Nephron (organoid): ENCODE data around the gene DTNB.

Source experiments
- H3K27ac Mint-ChIP-seq, 3 experiments: 2 replicates each; pipeline ENCODE4 v1.8.0; 2020; ENCODE audit warnings: mixed read lengths in 3 of 3, mild to moderate bottlenecking in 2 of 3, moderate library complexity in 1 of 3
- H3K27me3 Mint-ChIP-seq: 2 replicates; pipeline ENCODE4 v1.8.0; 2021; ENCODE audit warnings: low read depth, mild to moderate bottlenecking, moderate library complexity, mixed read lengths
- H3K36me3 Mint-ChIP-seq: 2 replicates; pipeline ENCODE4 v1.8.0; 2020; ENCODE audit warnings: low read depth, mixed read lengths
- H3K4me1 Mint-ChIP-seq: 2 replicates; pipeline ENCODE4 v1.8.0; 2020; ENCODE audit warnings: mixed read lengths
- H3K4me3 Mint-ChIP-seq, 3 experiments: 2 replicates each; pipeline ENCODE4 v1.8.0; 2020; ENCODE audit warnings: mild to moderate bottlenecking in 3 of 3, mixed read lengths in 3 of 3, moderate library complexity in 2 of 3
- H3K9me3 Mint-ChIP-seq: 2 replicates; pipeline ENCODE4 v1.8.0; 2020; ENCODE audit warnings: mixed read lengths
- CTCF ChIP-seq, 3 experiments: fragments of 200-600 bp; sonication (generic); IDR thresholded peaks; one replicate each; pipeline ENCODE4 v1.5.0; 2021; ENCODE audit warnings: antibody characterized with exemption in 3 of 3; ENCODE audit not compliant: unreplicated experiment in 3 of 3

Gene DTNB

GRCh38 chr2:25421820-25422411, 251.5 kb downstream of the DTNB start:
- H3K27ac Mint-ChIP-seq, result no peak overlapping the region
- no peaks in the 10 kb centered on the region for H3K9me3 Mint-ChIP-seq
- no peak overlapping the region for H3K4me3 Mint-ChIP-seq
- TF ChIP-seq CTCF (IDR thresholded peaks at IDR 0.05; ENCODE audit: unreplicated experiment in 3 of 3), result no peak
- H3K4me1 Mint-ChIP-seq, result no peaks in the 10 kb centered on the region
- H3K36me3 Mint-ChIP-seq, result peaks cover 23% of the 10 kb centered on the region
- H3K27me3 Mint-ChIP-seq, result no peaks in the 10 kb centered on the region

- Mint-ChIP-seq H3K4me1 (no peaks in the 10 kb centered on the region), H3K27ac (no peak overlapping the region), H3K9me3 (no peaks in the 10 kb centered on the region), H3K27me3 (no peaks in the 10 kb centered on the region), H3K4me3 (no peak overlapping the region), H3K36me3 (peaks cover 26% of the 10 kb centered on the region)
- TF ChIP-seq CTCF (IDR thresholded peaks at IDR 0.05; ENCODE audit: unreplicated experiment in 3 of 3), result no peak
These were observed 252.1 kb downstream of the DTNB start for GRCh38 chr2:25421289-25421688.

GRCh38 chr2:25420820-25421237, 252.5 kb downstream of the DTNB start:
- no peak for TF ChIP-seq CTCF (IDR thresholded peaks at IDR 0.05; ENCODE audit: unreplicated experiment in 3 of 3)
- H3K4me1 Mint-ChIP-seq, result no peaks in the 10 kb centered on the region
- H3K4me3 Mint-ChIP-seq, result no peak overlapping the region
- H3K36me3 Mint-ChIP-seq, result peaks cover 24% of the 10 kb centered on the region
- H3K9me3 Mint-ChIP-seq, result no peaks in the 10 kb centered on the region
- H3K27ac Mint-ChIP-seq, result no peak overlapping the region
- no peaks in the 10 kb centered on the region for H3K27me3 Mint-ChIP-seq

GRCh38 chr2:25419678-25420242, 253.6 kb downstream of the DTNB start:
- no peaks in the 10 kb centered on the region for H3K4me1 Mint-ChIP-seq
- peaks cover 24% of the 10 kb centered on the region for H3K36me3 Mint-ChIP-seq
- H3K4me3 Mint-ChIP-seq, result no peak overlapping the region
- H3K27ac Mint-ChIP-seq, result no peak overlapping the region
- H3K27me3 Mint-ChIP-seq, result no peaks in the 10 kb centered on the region
- TF ChIP-seq CTCF (IDR thresholded peaks at IDR 0.05; ENCODE audit: unreplicated experiment in 3 of 3), result no peak
- no peaks in the 10 kb centered on the region for H3K9me3 Mint-ChIP-seq

- H3K36me3 Mint-ChIP-seq, result peaks cover 24% of the 10 kb centered on the region
- H3K27me3 Mint-ChIP-seq, result no peaks in the 10 kb centered on the region
- no peak overlapping the region for H3K4me3 Mint-ChIP-seq
- no peak overlapping the region for H3K27ac Mint-ChIP-seq
- no peak for TF ChIP-seq CTCF (IDR thresholded peaks at IDR 0.05; ENCODE audit: unreplicated experiment in 3 of 3)
- no peaks in the 10 kb centered on the region for H3K4me1 Mint-ChIP-seq
- no peaks in the 10 kb centered on the region for H3K9me3 Mint-ChIP-seq
These were observed 254.3 kb downstream of the DTNB start for GRCh38 chr2:25418944-25419677.
